Memory B cell (primary cell): ENCODE results near the gene ENAH.

ENCODE experiments used
- ATAC-seq: fragments of 150-1000 bp; cut with Tn5 transposase; 2 replicates; pipeline ENCODE4 v1.10.0; 2021; ENCODE audit warnings: low read depth, mild to moderate bottlenecking, moderate library complexity
- DNase-seq, 2 donors: peaks; one replicate each; pipeline ENCODE4 v3.0.0; 2022; ENCODE audit warnings: low spot score in 2 of 2
- H3K27ac Mint-ChIP-seq: one replicate; pipeline ENCODE4 v1.8.0; 2022; ENCODE audit warnings: mild to moderate bottlenecking, moderate library complexity, mixed read lengths
- H3K27me3 Mint-ChIP-seq: one replicate; pipeline ENCODE4 v1.8.0; 2022; ENCODE audit warnings: mixed read lengths
- H3K36me3 Mint-ChIP-seq: one replicate; pipeline ENCODE4 v1.8.0; 2022; ENCODE audit warnings: mild to moderate bottlenecking, mixed read lengths
- H3K4me1 Mint-ChIP-seq: one replicate; pipeline ENCODE4 v1.8.0; 2022; ENCODE audit warnings: mixed read lengths
- H3K4me3 Mint-ChIP-seq: one replicate; pipeline ENCODE4 v1.8.0; 2022; ENCODE audit warnings: mild to moderate bottlenecking, moderate library complexity, mixed read lengths
- H3K9me3 Mint-ChIP-seq: one replicate; pipeline ENCODE4 v1.8.0; 2022; ENCODE audit warnings: mixed read lengths

ENAH gene

GRCh38 chr1:225596736-225597135 is 56.2 kb downstream of the ENAH start:
- Mint-ChIP-seq H3K27me3 (peaks cover 8% of the 10 kb centered on the region), H3K36me3 (peaks cover 2% of the 10 kb centered on the region), H3K4me3 (no peak overlapping the region), H3K27ac (no peak overlapping the region), H3K9me3 (peaks cover 2% of the 10 kb centered on the region), H3K4me1 (no peaks in the 10 kb centered on the region)
- DNase-seq (no peak), ATAC-seq (no peak)

- DNase-seq (no peak), ATAC-seq (no peak)
- no peaks in the 10 kb centered on the region for H3K4me1 Mint-ChIP-seq
- H3K27me3 Mint-ChIP-seq, result peaks cover 8% of the 10 kb centered on the region
- H3K27ac Mint-ChIP-seq, result no peak overlapping the region
- peaks cover 2% of the 10 kb centered on the region for H3K9me3 Mint-ChIP-seq
- no peak overlapping the region for H3K4me3 Mint-ChIP-seq
- peaks cover 2% of the 10 kb centered on the region for H3K36me3 Mint-ChIP-seq
Observed at GRCh38 chr1:225595974-225596551, 56.9 kb downstream of the ENAH start.

DNA sequence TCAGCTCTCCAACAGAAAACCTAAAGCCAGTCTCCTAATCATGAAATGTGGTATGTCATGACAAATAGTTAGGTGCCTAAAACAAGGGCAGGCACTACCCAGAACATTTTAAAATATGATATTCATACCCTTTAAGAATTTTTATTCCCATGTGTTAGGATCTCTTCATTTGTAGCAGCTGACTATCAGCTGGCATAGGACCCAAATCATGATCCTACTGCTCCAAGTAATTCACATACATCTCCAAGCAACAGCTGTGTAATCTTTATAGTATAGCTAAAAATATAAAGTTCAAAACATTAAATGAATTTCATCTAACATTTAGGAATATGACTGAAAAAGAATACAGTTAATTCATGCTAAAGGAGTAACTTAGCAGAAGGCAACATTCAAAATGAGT is 57.5 kb downstream of the ENAH start:
- Mint-ChIP-seq H3K27ac (no peak overlapping the region), H3K36me3 (peaks cover 2% of the 10 kb centered on the region), H3K4me3 (no peak overlapping the region), H3K27me3 (peaks cover 8% of the 10 kb centered on the region), H3K9me3 (peaks cover 2% of the 10 kb centered on the region), H3K4me1 (no peaks in the 10 kb centered on the region)
- DNase-seq (no peak), ATAC-seq (no peak)

DNA sequence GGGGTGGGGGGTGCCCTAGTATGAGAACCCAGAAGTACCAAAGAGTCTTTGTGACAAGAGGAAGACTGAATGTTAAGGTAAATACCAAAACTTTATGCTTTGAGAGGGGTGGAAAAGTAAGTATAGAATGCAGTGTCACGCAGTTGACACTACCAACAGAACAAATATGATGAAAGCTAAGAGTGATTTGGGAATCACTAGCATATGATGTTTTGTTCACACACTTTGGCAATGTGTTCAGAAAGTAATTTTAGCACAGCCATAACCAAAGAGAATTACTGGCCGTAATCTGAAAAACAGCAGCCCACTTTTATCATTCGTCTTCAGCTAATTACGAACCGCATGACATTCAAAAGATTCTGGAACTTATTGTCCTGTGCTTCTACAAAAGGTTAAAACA is 59.5 kb downstream of the ENAH start:
- Mint-ChIP-seq H3K27me3 (peaks cover 8% of the 10 kb centered on the region), H3K4me3 (no peak overlapping the region), H3K9me3 (no peaks in the 10 kb centered on the region), H3K36me3 (no peaks in the 10 kb centered on the region), H3K4me1 (no peaks in the 10 kb centered on the region), H3K27ac (no peak overlapping the region)
- DNase-seq, result no peak
- ATAC-seq, result no peak

DNA sequence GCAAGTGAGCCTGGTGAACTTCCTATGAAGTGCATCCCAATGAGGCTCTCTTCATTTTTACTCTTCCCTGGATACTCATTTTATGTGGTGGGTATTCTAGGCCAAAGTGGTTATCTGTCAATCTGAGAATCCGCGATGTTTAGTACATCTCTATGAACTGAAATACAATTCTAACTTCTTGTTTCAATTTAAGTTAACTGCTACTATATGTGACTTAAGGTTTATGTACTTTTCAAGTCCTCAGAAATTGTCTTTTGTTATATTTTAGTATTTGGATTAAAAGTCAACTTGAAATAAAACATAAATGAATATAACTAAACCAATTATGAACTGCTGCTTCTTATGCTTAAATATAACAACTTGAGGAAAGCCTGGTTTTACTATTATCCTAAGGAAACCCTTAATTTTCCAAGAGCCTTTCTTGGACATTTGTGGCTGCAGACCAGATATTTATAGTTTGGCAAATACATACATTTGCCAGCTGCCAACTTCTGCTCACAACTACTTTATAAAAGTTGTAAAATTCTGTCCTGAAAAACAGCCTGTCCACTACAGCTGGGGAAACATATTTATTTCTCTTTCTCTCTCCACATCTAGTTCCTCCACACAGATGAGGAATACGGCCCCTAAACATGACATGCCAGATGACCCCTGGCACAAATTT is 60.4 kb downstream of the ENAH start:
- H3K36me3 Mint-ChIP-seq, result no peaks in the 10 kb centered on the region
- H3K27me3 Mint-ChIP-seq, result peaks cover 7% of the 10 kb centered on the region
- H3K4me1 Mint-ChIP-seq, result no peaks in the 10 kb centered on the region
- no peaks in the 10 kb centered on the region for H3K9me3 Mint-ChIP-seq
- no peak overlapping the region for H3K27ac Mint-ChIP-seq
- no peak overlapping the region for H3K4me3 Mint-ChIP-seq
- DNase-seq (no peak), ATAC-seq (no peak)

DNA sequence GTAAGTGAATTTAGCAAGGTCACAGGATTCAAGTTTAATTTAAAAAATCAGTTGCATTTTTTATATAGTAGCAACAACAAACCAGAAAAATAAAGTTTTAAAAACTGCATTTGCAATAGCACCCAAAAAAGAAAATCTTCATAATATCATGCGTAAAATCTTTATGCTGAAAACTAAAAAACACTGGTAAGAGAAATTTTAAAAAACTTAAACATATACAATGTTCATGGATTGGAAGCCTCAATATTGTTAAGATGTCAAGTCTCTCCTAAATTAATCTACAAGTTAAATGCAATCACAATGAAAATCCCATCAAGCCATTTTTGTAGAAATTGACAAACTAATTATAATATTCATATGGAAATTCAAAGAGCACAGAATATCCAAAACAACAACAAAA is 65.6 kb downstream of the ENAH start:
- H3K4me3 Mint-ChIP-seq, result no peak overlapping the region
- no peaks in the 10 kb centered on the region for H3K9me3 Mint-ChIP-seq
- peaks cover 7% of the 10 kb centered on the region for H3K27me3 Mint-ChIP-seq
- no peak for DNase-seq
- no peak for ATAC-seq
- H3K27ac Mint-ChIP-seq, result no peak overlapping the region
- peaks cover 3% of the 10 kb centered on the region for H3K4me1 Mint-ChIP-seq
- H3K36me3 Mint-ChIP-seq, result peaks cover 3% of the 10 kb centered on the region

DNA sequence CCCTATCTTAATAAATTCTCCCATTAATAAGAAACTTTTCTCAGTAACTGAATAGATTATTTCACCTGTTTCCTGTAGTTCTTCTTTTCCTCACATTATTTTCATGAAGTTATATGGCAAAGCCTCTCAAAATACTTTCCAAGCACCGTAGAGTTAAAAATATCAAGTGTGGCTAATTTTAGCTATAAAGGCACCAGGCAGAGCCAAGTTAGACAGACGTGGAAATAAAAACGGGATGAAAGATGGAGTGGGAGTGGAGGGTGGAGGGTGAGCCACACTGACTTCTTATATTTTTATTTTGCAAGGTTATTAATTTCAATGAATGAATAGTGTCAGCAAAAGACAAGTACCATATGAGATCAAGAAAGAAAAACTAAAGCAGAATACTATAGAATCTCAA is 71.7 kb downstream of the ENAH start:
- Mint-ChIP-seq H3K36me3 (peaks cover 3% of the 10 kb centered on the region), H3K27ac (no peak overlapping the region), H3K4me1 (peaks cover 3% of the 10 kb centered on the region), H3K27me3 (peaks cover 3% of the 10 kb centered on the region), H3K9me3 (no peaks in the 10 kb centered on the region), H3K4me3 (no peak overlapping the region)
- DNase-seq, result no peak
- no peak for ATAC-seq

- no peak for ATAC-seq
- Mint-ChIP-seq H3K9me3 (no peaks in the 10 kb centered on the region), H3K36me3 (peaks cover 3% of the 10 kb centered on the region), H3K4me1 (peaks cover 3% of the 10 kb centered on the region), H3K27ac (no peak overlapping the region), H3K4me3 (no peak overlapping the region), H3K27me3 (peaks cover 3% of the 10 kb centered on the region)
- no peak for DNase-seq
Observed at GRCh38 chr1:225580238-225581099, 72.5 kb downstream of the ENAH start.

DNA sequence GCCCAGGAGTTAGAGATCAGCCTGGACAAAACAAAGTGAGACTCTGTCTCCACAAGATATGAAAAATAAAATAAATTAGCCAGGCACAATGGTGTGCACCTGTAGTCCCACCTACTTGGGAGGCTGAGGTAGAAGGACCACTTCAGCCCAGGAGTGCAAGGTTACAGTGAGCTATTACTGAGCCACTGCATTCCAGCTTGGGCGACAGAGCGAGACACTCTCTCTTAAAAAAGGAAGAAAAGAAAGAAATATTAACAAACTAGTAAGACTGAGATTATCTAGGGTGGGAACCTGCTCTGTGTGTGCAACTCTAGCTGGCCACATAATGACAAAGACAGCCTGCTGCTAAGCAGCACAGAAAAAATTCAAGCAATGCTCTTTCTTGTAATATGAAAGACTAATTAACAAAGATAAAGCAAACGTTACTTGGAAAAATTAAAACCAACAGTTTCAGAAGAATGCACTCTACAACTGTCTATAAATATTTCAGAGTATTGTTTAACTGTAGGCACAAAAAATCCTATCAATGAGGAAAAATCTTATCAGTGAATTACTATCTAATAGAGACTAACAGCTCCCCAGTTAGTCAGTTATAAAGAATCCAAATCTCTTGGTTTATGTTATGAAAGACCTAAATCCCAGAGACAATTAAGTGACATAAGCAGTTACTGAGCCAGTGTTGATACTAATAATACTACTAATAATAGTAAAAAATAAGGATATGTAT is 74.5 kb downstream of the ENAH start:
- no peak for ATAC-seq
- Mint-ChIP-seq H3K4me1 (peaks cover 3% of the 10 kb centered on the region), H3K4me3 (no peak overlapping the region), H3K9me3 (no peaks in the 10 kb centered on the region), H3K27ac (no peak overlapping the region), H3K36me3 (peaks cover 3% of the 10 kb centered on the region), H3K27me3 (peaks cover 3% of the 10 kb centered on the region)
- no peak for DNase-seq

DNA sequence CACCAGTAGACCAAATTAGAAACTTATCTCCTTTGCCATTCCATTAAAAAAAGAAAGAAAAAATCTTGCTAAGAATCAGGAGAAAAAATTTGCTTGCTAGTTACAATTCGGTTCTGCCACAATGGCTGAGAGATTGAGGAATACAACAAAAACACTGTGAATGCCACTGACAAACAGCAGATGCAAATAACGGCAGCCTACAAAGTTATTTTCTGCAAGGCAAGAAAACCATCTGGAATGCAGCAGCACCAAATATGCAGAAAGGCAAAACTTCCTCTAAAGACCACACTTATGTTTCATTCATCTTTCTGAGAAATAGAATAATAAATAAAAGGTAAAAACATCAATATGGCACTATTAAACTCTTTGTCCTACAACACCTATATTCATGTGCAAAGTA is 75.7 kb downstream of the ENAH start:
- no peaks in the 10 kb centered on the region for H3K36me3 Mint-ChIP-seq
- DNase-seq (no peak), ATAC-seq (no peak)
- H3K9me3 Mint-ChIP-seq, result no peaks in the 10 kb centered on the region
- H3K27ac Mint-ChIP-seq, result no peak overlapping the region
- H3K4me3 Mint-ChIP-seq, result no peak overlapping the region
- H3K4me1 Mint-ChIP-seq, result no peaks in the 10 kb centered on the region
- H3K27me3 Mint-ChIP-seq, result no peaks in the 10 kb centered on the region

DNA sequence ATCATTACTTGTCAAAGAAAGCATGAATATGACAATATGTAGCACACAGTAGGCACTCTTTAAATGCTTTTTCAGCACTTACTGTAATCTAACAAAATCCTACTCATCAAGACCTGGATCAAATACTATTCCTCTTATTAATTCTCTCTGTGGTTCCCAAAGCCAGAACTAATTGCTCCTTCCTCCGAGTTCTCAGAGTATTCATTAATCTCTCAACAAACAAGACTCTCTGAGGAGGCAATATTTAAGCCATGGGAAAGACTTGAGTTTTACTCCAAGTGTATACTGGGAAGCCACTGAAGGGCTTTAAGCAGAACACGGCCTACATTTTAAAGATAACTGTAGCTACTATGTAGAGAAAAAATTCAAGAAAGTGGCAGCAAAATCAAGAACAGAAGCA is 79.7 kb downstream of the ENAH start:
- DNase-seq (no peak), ATAC-seq (no peak)
- H3K27me3 Mint-ChIP-seq, result peaks cover 2% of the 10 kb centered on the region
- no peaks in the 10 kb centered on the region for H3K4me1 Mint-ChIP-seq
- no peaks in the 10 kb centered on the region for H3K36me3 Mint-ChIP-seq
- H3K27ac Mint-ChIP-seq, result no peak overlapping the region
- H3K4me3 Mint-ChIP-seq, result no peak overlapping the region
- H3K9me3 Mint-ChIP-seq, result no peaks in the 10 kb centered on the region

DNA sequence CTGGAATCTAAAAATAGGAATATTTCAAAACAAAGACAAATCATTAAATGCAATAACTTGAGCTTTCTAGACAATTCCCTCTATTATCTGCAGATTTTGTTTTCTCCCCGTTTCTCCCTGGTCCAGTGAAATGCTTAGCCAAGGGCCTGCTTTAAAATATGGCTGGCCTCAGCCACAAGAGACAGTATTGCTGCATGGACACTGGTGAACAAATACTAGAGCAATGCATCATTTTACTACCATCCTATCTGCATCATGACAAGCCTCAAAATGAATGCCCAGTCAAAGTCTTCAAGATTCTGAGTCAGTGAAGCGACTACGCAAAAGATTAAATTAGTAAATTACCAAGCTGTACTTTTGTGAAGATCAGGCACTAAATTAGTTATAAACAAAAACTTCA is 80.5 kb downstream of the ENAH start:
- Mint-ChIP-seq H3K27me3 (peaks cover 2% of the 10 kb centered on the region), H3K4me3 (no peak overlapping the region), H3K4me1 (no peaks in the 10 kb centered on the region), H3K9me3 (no peaks in the 10 kb centered on the region), H3K36me3 (no peaks in the 10 kb centered on the region), H3K27ac (no peak overlapping the region)
- ATAC-seq, result no peak
- DNase-seq, result no peak

- ATAC-seq (no peak), DNase-seq (no peak)
- Mint-ChIP-seq H3K4me3 (no peak overlapping the region), H3K27ac (no peak overlapping the region), H3K9me3 (no peaks in the 10 kb centered on the region), H3K27me3 (peaks cover 3% of the 10 kb centered on the region), H3K4me1 (no peaks in the 10 kb centered on the region), H3K36me3 (no peaks in the 10 kb centered on the region)
Observed at GRCh38 chr1:225567789-225568188, 85.1 kb downstream of the ENAH start.

GRCh38 chr1:225565847-225566246 is 87.1 kb downstream of the ENAH start:
- no peaks in the 10 kb centered on the region for H3K36me3 Mint-ChIP-seq
- ATAC-seq (no peak), DNase-seq (no peak)
- peaks cover 7% of the 10 kb centered on the region for H3K27me3 Mint-ChIP-seq
- no peak overlapping the region for H3K27ac Mint-ChIP-seq
- H3K9me3 Mint-ChIP-seq, result no peaks in the 10 kb centered on the region
- no peaks in the 10 kb centered on the region for H3K4me1 Mint-ChIP-seq
- no peak overlapping the region for H3K4me3 Mint-ChIP-seq
